ENCODE measurements around the gene CTDSP2. TPM values are rescaled to one million over a fixed set of nuclear protein-coding genes. Genes with fewer than 3 reads are reported as not detected.

CTDSP2 gene
- total RNA-seq, 1 donor from 2014 or later, result 83.2 TPM

DNA sequence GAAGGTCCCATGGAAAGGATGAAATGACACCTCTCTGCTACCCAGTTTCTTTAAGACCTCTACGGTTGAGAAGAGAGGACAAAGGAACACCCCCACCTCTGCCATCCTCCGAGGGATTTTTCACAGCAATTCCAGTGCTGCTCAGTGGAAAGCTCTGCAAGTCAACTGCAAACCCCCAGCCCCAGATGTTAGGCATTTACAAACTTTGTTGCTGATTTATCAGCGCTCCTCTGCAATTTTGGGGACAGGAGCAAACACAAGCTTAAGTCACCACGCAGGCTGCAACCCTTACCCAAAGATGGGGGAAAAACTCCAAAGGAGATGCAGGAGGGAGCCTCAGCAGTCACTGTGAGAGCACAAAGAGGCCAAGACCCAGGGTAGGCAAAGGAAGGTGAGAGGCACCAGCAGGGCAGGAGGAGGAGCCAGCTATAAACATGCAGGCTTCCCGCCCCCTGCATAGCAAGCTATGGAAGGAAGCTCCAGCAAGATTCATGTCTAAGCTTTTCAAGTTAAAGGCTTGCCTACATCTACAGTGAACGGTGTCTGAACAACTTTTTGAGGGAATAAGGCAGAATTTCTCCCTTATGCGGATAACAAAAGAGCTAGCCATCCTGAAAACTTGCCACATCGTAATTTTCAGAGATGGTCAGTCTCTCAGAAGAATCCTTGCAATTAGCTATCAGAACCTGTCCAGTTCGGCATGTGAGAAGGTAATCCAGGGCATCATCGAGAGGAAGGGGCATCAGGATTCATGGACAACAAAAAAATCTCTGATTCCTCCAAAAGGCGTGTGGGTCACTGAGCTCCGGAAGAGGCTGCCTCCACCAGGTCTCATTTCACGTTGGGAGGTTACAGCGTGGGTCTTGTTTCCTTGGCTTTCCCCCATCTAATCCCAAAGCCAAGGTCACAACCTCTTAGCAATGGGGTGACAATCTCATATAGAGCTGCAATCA, 3.9 kb downstream of the CTDSP2 start:
- TF ChIP-seq, protein P1, sequence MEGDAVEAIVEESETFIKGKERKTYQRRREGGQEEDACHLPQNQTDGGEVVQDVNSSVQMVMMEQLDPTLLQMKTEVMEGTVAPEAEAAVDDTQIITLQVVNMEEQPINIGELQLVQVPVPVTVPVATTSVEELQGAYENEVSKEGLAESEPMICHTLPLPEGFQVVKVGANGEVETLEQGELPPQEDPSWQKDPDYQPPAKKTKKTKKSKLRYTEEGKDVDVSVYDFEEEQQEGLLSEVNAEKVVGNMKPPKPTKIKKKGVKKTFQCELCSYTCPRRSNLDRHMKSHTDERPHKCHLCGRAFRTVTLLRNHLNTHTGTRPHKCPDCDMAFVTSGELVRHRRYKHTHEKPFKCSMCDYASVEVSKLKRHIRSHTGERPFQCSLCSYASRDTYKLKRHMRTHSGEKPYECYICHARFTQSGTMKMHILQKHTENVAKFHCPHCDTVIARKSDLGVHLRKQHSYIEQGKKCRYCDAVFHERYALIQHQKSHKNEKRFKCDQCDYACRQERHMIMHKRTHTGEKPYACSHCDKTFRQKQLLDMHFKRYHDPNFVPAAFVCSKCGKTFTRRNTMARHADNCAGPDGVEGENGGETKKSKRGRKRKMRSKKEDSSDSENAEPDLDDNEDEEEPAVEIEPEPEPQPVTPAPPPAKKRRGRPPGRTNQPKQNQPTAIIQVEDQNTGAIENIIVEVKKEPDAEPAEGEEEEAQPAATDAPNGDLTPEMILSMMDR (conservative IDR thresholded peaks at IDR 0.05), result no peak
- H3K4me3 Mint-ChIP-seq, result peak overlapping the region; percentile 89
- H3K27ac Mint-ChIP-seq (ENCODE audit: unreplicated experiment), result peak overlapping the region; percentile 77
- no peaks in the 10 kb centered on the region for H3K9me3 Mint-ChIP-seq
- no peaks in the 10 kb centered on the region for H3K36me3 Mint-ChIP-seq (ENCODE audit: low read depth)
- peaks cover 2% of the 10 kb centered on the region for H3K27me3 Mint-ChIP-seq (ENCODE audit: low read depth)
- no peak for DNase-seq (ENCODE audit: low read depth, low spot score)
- peaks cover 66% of the 10 kb centered on the region for H3K4me1 Mint-ChIP-seq

DNA sequence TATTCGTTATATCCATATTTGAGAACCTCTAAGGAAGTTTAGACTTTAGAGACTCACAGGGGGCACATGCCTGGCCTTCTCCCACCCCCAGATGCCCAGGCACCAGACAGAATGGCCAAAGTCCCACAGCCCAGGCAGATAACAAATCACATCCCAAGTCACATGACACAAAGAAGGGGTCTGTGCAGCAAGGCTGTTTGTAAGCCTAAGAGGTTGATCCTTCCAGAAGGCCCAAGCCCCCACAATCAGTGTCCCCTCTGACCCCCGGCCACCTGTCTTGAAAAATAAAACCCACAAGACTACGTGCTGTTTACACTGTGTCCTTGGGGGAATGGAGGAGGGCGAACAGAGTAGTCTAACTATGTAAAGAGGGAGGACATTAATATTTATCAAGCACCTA, 5.1 kb downstream of the CTDSP2 start:
- peaks cover 72% of the 10 kb centered on the region for H3K4me1 Mint-ChIP-seq
- no peaks in the 10 kb centered on the region for H3K36me3 Mint-ChIP-seq (ENCODE audit: low read depth)
- DNase-seq (ENCODE audit: low read depth, low spot score), result no peak
- TF ChIP-seq, protein P1 (conservative IDR thresholded peaks at IDR 0.05), result no peak
- H3K27ac Mint-ChIP-seq (ENCODE audit: unreplicated experiment), result no peak overlapping the region
- peak overlapping the region; percentile 32 for H3K4me3 Mint-ChIP-seq
- no peaks in the 10 kb centered on the region for H3K9me3 Mint-ChIP-seq
- no peaks in the 10 kb centered on the region for H3K27me3 Mint-ChIP-seq (ENCODE audit: low read depth)

DNA sequence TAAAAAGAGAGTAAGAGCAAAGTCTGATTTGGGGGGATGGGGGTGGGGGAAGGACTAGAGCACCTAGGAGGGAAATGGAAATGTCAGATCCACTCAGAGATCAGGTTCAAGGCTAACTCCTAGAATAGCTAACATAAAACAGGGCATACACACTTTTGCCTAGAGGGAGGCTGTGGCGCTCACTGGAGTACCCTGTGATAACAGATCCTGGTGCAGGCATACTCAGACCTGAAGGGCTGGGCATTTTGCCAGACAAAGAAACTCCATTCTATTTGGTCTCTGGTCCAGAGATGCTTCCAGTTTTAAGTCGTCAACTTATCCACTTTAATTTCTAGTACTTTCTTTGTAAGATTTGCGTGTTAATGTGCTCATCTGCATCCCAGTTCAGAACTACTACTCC, 5.8 kb downstream of the CTDSP2 start:
- H3K27me3 Mint-ChIP-seq (ENCODE audit: low read depth), result no peaks in the 10 kb centered on the region
- no peak for DNase-seq (ENCODE audit: low read depth, low spot score)
- no peaks in the 10 kb centered on the region for H3K9me3 Mint-ChIP-seq
- H3K4me3 Mint-ChIP-seq, result peak overlapping the region; percentile 47
- H3K4me1 Mint-ChIP-seq, result peaks cover 79% of the 10 kb centered on the region
- H3K36me3 Mint-ChIP-seq (ENCODE audit: low read depth), result no peaks in the 10 kb centered on the region
- H3K27ac Mint-ChIP-seq (ENCODE audit: unreplicated experiment), result no peak overlapping the region
- TF ChIP-seq, protein P1 (conservative IDR thresholded peaks at IDR 0.05), result no peak

DNA sequence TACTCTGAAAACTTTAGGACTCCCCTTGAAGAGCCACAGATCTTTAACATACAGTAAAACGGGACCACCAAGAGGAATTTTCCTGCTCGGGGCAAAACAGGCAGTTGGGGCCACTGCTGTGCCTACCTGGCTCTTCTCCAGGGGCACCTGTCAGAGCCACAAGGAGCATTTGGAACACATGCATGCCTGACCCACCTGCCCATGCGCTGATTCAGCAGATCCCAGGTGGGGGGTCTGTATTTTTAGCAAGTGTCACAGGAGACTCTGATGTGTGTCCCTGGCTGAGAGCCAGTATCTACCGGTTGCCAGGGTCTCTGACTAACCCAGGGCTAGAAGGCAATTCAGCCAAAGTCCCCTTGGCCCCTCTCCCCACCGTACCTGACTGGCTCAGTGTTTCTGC, 6.5 kb downstream of the CTDSP2 start:
- H3K4me3 Mint-ChIP-seq, result peak overlapping the region; percentile 25
- H3K27me3 Mint-ChIP-seq (ENCODE audit: low read depth), result no peaks in the 10 kb centered on the region
- no peaks in the 10 kb centered on the region for H3K9me3 Mint-ChIP-seq
- H3K4me1 Mint-ChIP-seq, result peaks cover 82% of the 10 kb centered on the region
- DNase-seq (ENCODE audit: low read depth, low spot score), result no peak
- H3K36me3 Mint-ChIP-seq (ENCODE audit: low read depth), result no peaks in the 10 kb centered on the region
- TF ChIP-seq, protein P1 (conservative IDR thresholded peaks at IDR 0.05), result no peak
- H3K27ac Mint-ChIP-seq (ENCODE audit: unreplicated experiment), result no peak overlapping the region

DNA sequence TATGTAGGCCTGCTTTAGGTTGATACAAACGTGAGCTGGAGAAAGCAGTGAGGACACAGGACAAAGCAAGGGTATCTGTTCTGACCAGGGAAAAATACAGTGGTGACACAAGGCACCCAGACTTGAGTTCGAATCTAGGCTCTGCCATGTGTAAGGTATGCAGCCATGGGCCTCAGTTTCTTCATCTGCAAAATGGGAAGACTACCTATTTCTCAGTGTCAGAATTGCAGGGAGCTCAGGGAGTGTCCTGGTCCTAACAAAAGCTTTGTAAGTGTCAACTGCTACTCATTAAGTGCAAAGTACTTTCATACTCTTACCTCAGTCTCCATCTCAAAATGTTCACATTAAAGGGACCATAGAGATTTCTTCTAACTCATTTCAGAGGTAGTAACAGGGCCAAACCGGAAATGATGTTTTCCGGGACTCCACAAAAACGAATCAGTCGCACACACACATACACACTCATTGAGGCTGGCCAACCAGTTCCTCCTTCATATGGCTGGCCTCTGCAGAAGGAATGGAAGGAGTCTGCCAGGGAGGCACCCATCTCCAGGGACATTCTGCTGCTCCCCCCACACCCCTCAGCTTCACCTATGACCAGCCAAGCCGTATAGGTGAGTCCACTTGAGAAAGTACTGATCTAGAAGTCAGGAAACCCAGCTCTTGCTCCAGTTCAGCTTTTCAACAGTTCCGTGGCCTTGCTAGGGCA, 7.8 kb downstream of the CTDSP2 start:
- H3K27ac Mint-ChIP-seq (ENCODE audit: unreplicated experiment), result no peak overlapping the region
- H3K4me3 Mint-ChIP-seq, result peak overlapping the region; percentile 65
- H3K36me3 Mint-ChIP-seq (ENCODE audit: low read depth), result no peaks in the 10 kb centered on the region
- peaks cover 81% of the 10 kb centered on the region for H3K4me1 Mint-ChIP-seq
- TF ChIP-seq, protein P1 (conservative IDR thresholded peaks at IDR 0.05), result no peak
- no peak for DNase-seq (ENCODE audit: low read depth, low spot score)
- no peaks in the 10 kb centered on the region for H3K27me3 Mint-ChIP-seq (ENCODE audit: low read depth)
- no peaks in the 10 kb centered on the region for H3K9me3 Mint-ChIP-seq

Data from neural crest cell (in vitro differentiated cells).